Measurements from ENCODE around the gene TM7SF2.

DNA sequence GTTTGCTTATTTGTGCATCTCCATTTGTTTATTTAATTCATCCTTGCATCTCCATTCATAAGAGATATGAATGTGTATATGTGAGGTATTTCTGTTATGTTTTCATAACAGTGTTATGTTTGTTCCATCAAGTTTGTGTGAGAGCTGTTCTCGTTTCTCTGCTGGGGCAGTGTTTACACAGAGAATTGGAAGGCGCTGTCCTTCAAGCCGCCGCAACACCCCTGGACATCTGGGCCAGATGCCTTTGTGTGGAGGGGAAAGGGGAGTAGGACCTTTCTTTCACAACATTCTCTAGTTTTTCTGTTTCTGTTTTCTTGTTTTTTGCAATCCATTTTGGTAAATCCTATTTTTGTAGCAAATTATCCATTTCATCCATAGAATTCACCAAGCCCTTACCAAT is 7.0 kb upstream of the TM7SF2 start:
- TF ChIP-seq, protein P1, sequence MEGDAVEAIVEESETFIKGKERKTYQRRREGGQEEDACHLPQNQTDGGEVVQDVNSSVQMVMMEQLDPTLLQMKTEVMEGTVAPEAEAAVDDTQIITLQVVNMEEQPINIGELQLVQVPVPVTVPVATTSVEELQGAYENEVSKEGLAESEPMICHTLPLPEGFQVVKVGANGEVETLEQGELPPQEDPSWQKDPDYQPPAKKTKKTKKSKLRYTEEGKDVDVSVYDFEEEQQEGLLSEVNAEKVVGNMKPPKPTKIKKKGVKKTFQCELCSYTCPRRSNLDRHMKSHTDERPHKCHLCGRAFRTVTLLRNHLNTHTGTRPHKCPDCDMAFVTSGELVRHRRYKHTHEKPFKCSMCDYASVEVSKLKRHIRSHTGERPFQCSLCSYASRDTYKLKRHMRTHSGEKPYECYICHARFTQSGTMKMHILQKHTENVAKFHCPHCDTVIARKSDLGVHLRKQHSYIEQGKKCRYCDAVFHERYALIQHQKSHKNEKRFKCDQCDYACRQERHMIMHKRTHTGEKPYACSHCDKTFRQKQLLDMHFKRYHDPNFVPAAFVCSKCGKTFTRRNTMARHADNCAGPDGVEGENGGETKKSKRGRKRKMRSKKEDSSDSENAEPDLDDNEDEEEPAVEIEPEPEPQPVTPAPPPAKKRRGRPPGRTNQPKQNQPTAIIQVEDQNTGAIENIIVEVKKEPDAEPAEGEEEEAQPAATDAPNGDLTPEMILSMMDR (IDR thresholded peaks at IDR 0.05), result no peak
- TF ChIP-seq EZH2phosphoT487 (IDR thresholded peaks at IDR 0.05), result no peak
